ENCODE results near the gene CHRD.

The CHRD gene

DNA sequence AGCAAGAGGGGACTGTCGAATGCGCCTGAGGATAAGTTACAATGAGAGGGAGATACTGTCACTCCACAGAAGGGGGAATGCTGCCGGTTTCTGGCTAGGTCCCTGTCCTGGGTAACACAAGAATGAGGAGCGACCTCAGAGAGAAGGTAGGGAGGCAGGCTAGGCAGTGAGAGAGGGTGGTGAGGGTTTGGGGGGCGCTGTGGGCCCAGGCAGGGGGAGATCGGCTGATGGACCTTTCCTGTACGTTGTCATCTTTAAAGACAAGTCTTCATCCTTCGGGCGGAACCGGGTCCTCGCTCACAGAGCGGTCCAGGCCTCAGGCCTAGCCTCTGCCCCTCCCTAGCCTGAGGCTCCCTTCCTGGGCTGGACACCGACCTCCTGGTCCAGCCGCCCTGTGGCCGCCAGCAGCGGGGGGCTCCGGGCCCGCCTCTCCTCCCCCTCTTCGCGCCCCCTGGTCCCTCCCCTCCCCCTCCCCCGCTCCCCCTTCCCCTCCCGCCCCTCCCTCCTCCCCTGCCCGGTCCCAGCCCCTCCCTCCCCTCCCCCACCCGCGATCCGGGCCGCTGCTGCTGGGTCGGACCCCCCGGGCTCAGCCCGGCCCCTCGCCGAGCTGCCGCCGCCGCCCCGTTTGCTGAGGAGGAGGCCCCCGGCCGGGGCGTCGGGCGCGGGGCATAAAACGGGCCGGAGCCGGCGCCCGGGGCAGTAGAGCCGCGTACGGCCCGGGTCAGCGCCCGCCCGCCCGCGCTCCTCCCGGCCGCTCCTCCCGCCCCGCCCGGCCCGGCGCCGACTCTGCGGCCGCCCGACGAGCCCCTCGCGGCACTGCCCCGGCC, at the start of gene CHRD:
TSS of gene CHRD (plus strand) at position 697 of the 827 bp plus-strand sequence. CDS start 265 bp downstream, outside the sequence.
- no peak for DNase-seq
- peaks cover 45% of the 10 kb centered on the region for H3K27me3 ChIP-seq (replicated peaks)
- in situ Hi-C loops (cut with HindIII; ENCODE audit: low pct_ligation_motif_present, low sequenced_read_pairs) = no loop called here
- TF ChIP-seq CTCF (IDR thresholded peaks at IDR 0.05; ENCODE audit: low read depth, low read length, missing control alignments) = no peak
- H3K4me3 ChIP-seq (ENCODE audit: low read depth, low read length) = no peak within 1 kb of the TSS
- no peaks in the 10 kb centered on the region for H3K36me3 ChIP-seq (replicated peaks)
- no peak within 1 kb of the TSS for H3K27ac ChIP-seq

GRCh38 chr3:184332370-184333090, 47.3 kb upstream of the CHRD start:
- no peaks in the 10 kb centered on the region for H3K27me3 ChIP-seq (replicated peaks)
- DNase-seq = peak; percentile 93
- H3K27ac ChIP-seq = peak overlapping the region; percentile 83
- no peak for TF ChIP-seq CTCF (IDR thresholded peaks at IDR 0.05; ENCODE audit: low read depth, low read length, missing control alignments)
- H3K4me3 ChIP-seq (ENCODE audit: low read depth, low read length) = no peak overlapping the region
- in situ Hi-C loops (cut with HindIII; ENCODE audit: low pct_ligation_motif_present, low sequenced_read_pairs) = no loop called here
- peaks cover 79% of the 10 kb centered on the region for H3K36me3 ChIP-seq (replicated peaks)

DNA sequence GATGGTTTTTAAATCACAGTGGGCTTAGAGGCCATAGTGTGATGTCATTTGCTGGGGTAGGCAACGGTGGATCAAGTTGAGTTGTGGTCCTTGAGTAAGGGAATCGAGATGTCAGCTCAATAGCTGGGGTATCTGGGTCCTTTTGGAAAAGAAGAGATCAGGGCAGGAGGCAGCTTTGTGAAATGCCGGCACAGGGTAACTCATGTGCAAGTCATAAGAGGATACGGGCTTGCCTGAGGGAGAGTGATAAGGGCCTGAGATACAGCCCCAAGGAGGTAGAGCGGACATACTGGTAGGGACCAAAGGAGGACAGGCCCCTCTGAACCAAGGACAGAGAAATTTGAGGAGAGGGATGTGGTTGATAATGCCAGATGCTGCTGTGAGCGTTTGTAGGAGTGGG, 46.7 kb upstream of the CHRD start:
- in situ Hi-C loops (cut with HindIII; ENCODE audit: low pct_ligation_motif_present, low sequenced_read_pairs) = no loop called here
- H3K27me3 ChIP-seq (replicated peaks) = no peaks in the 10 kb centered on the region
- peaks cover 72% of the 10 kb centered on the region for H3K36me3 ChIP-seq (replicated peaks)
- H3K4me3 ChIP-seq (ENCODE audit: low read depth, low read length) = no peak overlapping the region
- no peak for DNase-seq
- peak overlapping the region; percentile 83 for H3K27ac ChIP-seq
- TF ChIP-seq CTCF (IDR thresholded peaks at IDR 0.05; ENCODE audit: low read depth, low read length, missing control alignments) = no peak

DNA sequence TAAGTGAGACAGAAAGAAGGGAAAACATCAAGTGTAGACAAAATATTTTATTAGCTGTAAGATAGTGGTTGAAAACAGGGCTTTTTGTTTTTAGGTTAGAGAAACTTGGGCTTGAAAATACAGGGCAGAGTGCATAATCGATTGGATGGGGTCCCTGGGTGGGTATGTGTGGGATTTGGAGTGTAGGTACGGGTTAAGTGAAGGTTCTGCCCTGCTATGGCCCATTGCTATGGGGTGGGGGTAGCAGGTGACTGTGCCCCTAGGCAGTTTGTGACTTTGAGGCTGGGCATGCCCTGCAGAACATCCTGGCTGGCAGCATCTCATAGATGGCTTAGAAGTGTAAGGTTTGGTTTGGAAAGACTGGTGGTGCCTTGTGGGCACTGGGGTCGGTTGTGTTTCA, 46.2 kb upstream of the CHRD start:
- no peak for TF ChIP-seq CTCF (IDR thresholded peaks at IDR 0.05; ENCODE audit: low read depth, low read length, missing control alignments)
- H3K36me3 ChIP-seq (replicated peaks) = peaks cover 67% of the 10 kb centered on the region
- in situ Hi-C loops (cut with HindIII; ENCODE audit: low pct_ligation_motif_present, low sequenced_read_pairs) = no loop called here
- peak overlapping the region; percentile 83 for H3K27ac ChIP-seq
- no peak for DNase-seq
- H3K27me3 ChIP-seq (replicated peaks) = no peaks in the 10 kb centered on the region
- no peak overlapping the region for H3K4me3 ChIP-seq (ENCODE audit: low read depth, low read length)

- in situ Hi-C loops (cut with HindIII; ENCODE audit: low pct_ligation_motif_present, low sequenced_read_pairs) = no loop called here
- H3K36me3 ChIP-seq (replicated peaks) = peaks cover 58% of the 10 kb centered on the region
- DNase-seq = peak; percentile 81
Measured at GRCh38 chr3:184334470-184335158, 45.2 kb upstream of the CHRD start.

More at GRCh38 chr3:184334470-184335158, 45.2 kb upstream of the CHRD start:
- Histone ChIP-seq H3K27me3 (replicated peaks) (no peaks in the 10 kb centered on the region), H3K27ac (peak overlapping the region; percentile 83), H3K4me3 (ENCODE audit: low read depth, low read length) (no peak overlapping the region)
- no peak for TF ChIP-seq CTCF (IDR thresholded peaks at IDR 0.05; ENCODE audit: low read depth, low read length, missing control alignments)
